SK-N-SH treated with all-trans-retinoic acid at 6 μM for 48 hours (cell line): Measurements from ENCODE around the gene FOXC1.

Experiments used
- ATAC-seq: fragments of 200-7000 bp; cut with Tn5 transposase; 3 replicates; pipeline ENCODE4 v1.9.1; 2020; ENCODE audit warnings: mild to moderate bottlenecking, moderate library complexity
- ARNTL ChIP-seq: fragments of 450-650 bp; formaldehyde crosslinking; IDR thresholded peaks from 2 replicates; pipeline ENCODE4 v1.5.0; 2020; ENCODE audit warnings: low read depth, mild to moderate bottlenecking, moderate library complexity, borderline replicate concordance
- CREB5 ChIP-seq: fragments of 250-450 bp; sonication (Bioruptor Pico); IDR thresholded peaks from 2 replicates; pipeline ENCODE4 v1.5.1; 2020; ENCODE audit warnings: low read depth, mild to moderate bottlenecking, moderate library complexity
- CSDC2 ChIP-seq: fragments of 250-450 bp; sonication (Bioruptor Pico); IDR thresholded peaks from 2 replicates; pipeline ENCODE4 v1.5.0; 2020; ENCODE audit warnings: mild to moderate bottlenecking, moderate library complexity
- CSRNP3 ChIP-seq: fragments of 250-450 bp; sonication (Bioruptor Pico); IDR thresholded peaks from 2 replicates; pipeline ENCODE4 v1.5.1; 2021; ENCODE audit warnings: mild to moderate bottlenecking, moderate library complexity
- GLIS3 ChIP-seq: fragments of 250-450 bp; sonication (Bioruptor Pico); IDR thresholded peaks from 2 replicates; pipeline ENCODE4 v1.5.0; 2020; ENCODE audit warnings: mild to moderate bottlenecking, moderate library complexity
- OSR1 ChIP-seq: fragments of 250-450 bp; sonication (Bioruptor Pico); IDR thresholded peaks from 2 replicates; pipeline ENCODE4 v1.8.0; 2022; ENCODE audit warnings: moderate library complexity, mild to moderate bottlenecking, inconsistent platforms
- PATZ1 ChIP-seq: fragments of 250-450 bp; sonication (Bioruptor Pico); IDR thresholded peaks from 2 replicates; pipeline ENCODE4 v1.8.0; 2020; ENCODE audit warnings: mild to moderate bottlenecking, moderate library complexity, borderline replicate concordance
- POU6F1 ChIP-seq: fragments of 250-450 bp; sonication (Bioruptor Pico); IDR thresholded peaks from 2 replicates; pipeline ENCODE4 v1.8.0; 2021; ENCODE audit warnings: low read depth, mild to moderate bottlenecking, moderate library complexity, borderline replicate concordance
- PPARA ChIP-seq: fragments of 250-450 bp; sonication (Bioruptor Pico); IDR thresholded peaks from 2 replicates; pipeline ENCODE4 v1.5.0; 2020; ENCODE audit warnings: mild to moderate bottlenecking, borderline replicate concordance
- RARB ChIP-seq: fragments of 250-450 bp; sonication (Bioruptor Pico); IDR thresholded peaks from 2 replicates; pipeline ENCODE4 v1.8.0; 2021; ENCODE audit warnings: mild to moderate bottlenecking, moderate library complexity
- SNAI2 ChIP-seq: fragments of 250-450 bp; sonication (Bioruptor Pico); IDR thresholded peaks from 2 replicates; pipeline ENCODE4 v1.5.0; 2020; ENCODE audit warnings: mild to moderate bottlenecking, moderate library complexity
- TCF4 ChIP-seq: fragments of 250-450 bp; sonication (Bioruptor Pico); IDR thresholded peaks from 2 replicates; pipeline ENCODE4 v1.8.0; 2021; ENCODE audit warnings: mild to moderate bottlenecking, moderate library complexity, borderline replicate concordance
- TOX ChIP-seq: fragments of 250-450 bp; sonication (Bioruptor Pico); IDR thresholded peaks from 2 replicates; pipeline ENCODE4 v1.8.0; 2021; ENCODE audit warnings: mild to moderate bottlenecking, moderate library complexity, borderline replicate concordance
- TSHZ2 ChIP-seq: fragments of 250-450 bp; sonication (Bioruptor Pico); IDR thresholded peaks from 2 replicates; pipeline ENCODE4 v1.5.0; 2020; ENCODE audit warnings: mild to moderate bottlenecking, moderate library complexity
- ZC3H10 ChIP-seq: fragments of 250-450 bp; sonication (Bioruptor Pico); IDR thresholded peaks from 2 replicates; pipeline ENCODE4 v1.5.1; 2021; ENCODE audit warnings: mild to moderate bottlenecking, moderate library complexity
- ZFP3 ChIP-seq: fragments of 250-450 bp; sonication (Bioruptor Pico); IDR thresholded peaks from 2 replicates; pipeline ENCODE4 v1.5.0; 2020; ENCODE audit warnings: mild to moderate bottlenecking, moderate library complexity
- ZFP30 ChIP-seq: fragments of 450-650 bp; formaldehyde crosslinking; IDR thresholded peaks from 2 replicates; pipeline ENCODE4 v1.5.0; 2022; ENCODE audit warnings: mild to moderate bottlenecking, moderate library complexity
- ZNF565 ChIP-seq: fragments of 450-650 bp; formaldehyde crosslinking; conservative IDR thresholded peaks from 2 replicates; pipeline ENCODE4 v1.5.0; 2020; ENCODE audit warnings: low read depth, mild to moderate bottlenecking, moderate library complexity
- ZNF70 ChIP-seq: fragments of 450-650 bp; formaldehyde crosslinking; IDR thresholded peaks from 2 replicates; pipeline ENCODE4 v1.5.0; 2020; ENCODE audit warnings: mild to moderate bottlenecking, moderate library complexity
- ZNF8 ChIP-seq: fragments of 450-650 bp; formaldehyde crosslinking; IDR thresholded peaks from 2 replicates; pipeline ENCODE4 v1.5.0; 2020; ENCODE audit warnings: mild to moderate bottlenecking, moderate library complexity

The FOXC1 gene

GRCh38 chr6:1605893-1606779, 3.6 kb upstream of the FOXC1 start:
- no peak for TF ChIP-seq ZNF8 (CRISPR knock-in tag)
- TF ChIP-seq ZNF70 (CRISPR knock-in tag): peak; percentile 74
- TF ChIP-seq RARB (CRISPR knock-in tag): no peak
- no peak for ATAC-seq

- no peak for TF ChIP-seq OSR1 (CRISPR knock-in tag)
- TF ChIP-seq CREB5 (CRISPR knock-in tag): no peak
- TF ChIP-seq TCF4: no peak
- no peak for TF ChIP-seq GLIS3 (CRISPR knock-in tag)
- no peak for TF ChIP-seq ZNF565 (CRISPR knock-in tag)
- no peak for TF ChIP-seq PPARA (CRISPR knock-in tag)
- TF ChIP-seq TSHZ2 (CRISPR knock-in tag): no peak
- no peak for TF ChIP-seq CSDC2 (CRISPR knock-in tag)
- no peak for TF ChIP-seq ZFP3 (CRISPR knock-in tag)
- no peak for TF ChIP-seq ZC3H10 (CRISPR knock-in tag)
- no peak for TF ChIP-seq ARNTL
- no peak for TF ChIP-seq PATZ1 (CRISPR knock-in tag)
- no peak for TF ChIP-seq ZNF70 (CRISPR knock-in tag)
- TF ChIP-seq POU6F1 (CRISPR knock-in tag): no peak
- TF ChIP-seq RARB (CRISPR knock-in tag): no peak
- TF ChIP-seq ZNF8 (CRISPR knock-in tag): no peak
- no peak for TF ChIP-seq SNAI2
- no peak for TF ChIP-seq TOX (CRISPR knock-in tag)
- TF ChIP-seq CSRNP3 (CRISPR knock-in tag): no peak
- TF ChIP-seq ZFP30: no peak
- ATAC-seq: no peak
Observed at GRCh38 chr6:1606780-1607515, 2.8 kb upstream of the FOXC1 start.
